ENCODE data around the gene FOXJ3. TPM values are rescaled to one million over a fixed set of nuclear protein-coding genes. Genes with fewer than 3 reads are reported as not detected.

The FOXJ3 gene
- total RNA-seq, 1 donor = 86.7 TPM

GRCh38 chr1:42305639-42306038, 29.4 kb downstream of the FOXJ3 start:
- Histone ChIP-seq H3K9me3 (ENCODE audit: low read depth, low read length) (peaks cover 6% of the 10 kb centered on the region), H3K4me3 (ENCODE audit: low read length) (no peak overlapping the region), H3K4me1 (ENCODE audit: insufficient read depth, low read length) (no peaks in the 10 kb centered on the region)

DNA sequence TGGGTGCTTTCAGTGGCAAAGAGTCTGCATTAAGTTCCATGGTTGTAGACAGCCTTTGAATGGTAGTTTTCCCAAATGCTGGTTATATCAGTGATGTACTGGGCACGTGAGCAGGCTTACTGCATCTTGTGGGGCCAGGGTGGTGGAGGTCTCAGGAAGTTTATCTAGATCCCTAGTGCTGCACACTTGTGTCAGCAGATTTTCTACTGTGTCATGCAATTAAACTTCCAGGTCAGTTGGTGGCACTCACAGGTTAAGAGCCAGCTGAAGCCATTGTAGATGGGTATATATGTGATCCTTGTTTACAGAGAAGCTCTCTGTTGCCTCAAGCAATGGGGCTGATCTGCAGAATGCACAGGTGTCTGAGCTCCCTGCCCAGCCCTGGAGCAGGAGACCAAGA, 33.0 kb downstream of the FOXJ3 start:
- H3K27me3 ChIP-seq (ENCODE audit: insufficient read depth, low read length) = no peaks in the 10 kb centered on the region
- H3K4me3 ChIP-seq (ENCODE audit: low read length) = no peak overlapping the region
- H3K4me1 ChIP-seq (ENCODE audit: insufficient read depth, low read length) = no peaks in the 10 kb centered on the region
- H3K9me3 ChIP-seq (ENCODE audit: low read depth, low read length) = peaks cover 14% of the 10 kb centered on the region

More at GRCh38 chr1:42305639-42306038, 29.4 kb downstream of the FOXJ3 start:
- H3K27me3 ChIP-seq (ENCODE audit: insufficient read depth, low read length) = no peaks in the 10 kb centered on the region

- Histone ChIP-seq H3K4me3 (ENCODE audit: low read length) (no peak overlapping the region), H3K9me3 (ENCODE audit: low read depth, low read length) (peaks cover 20% of the 10 kb centered on the region), H3K27me3 (ENCODE audit: insufficient read depth, low read length) (no peaks in the 10 kb centered on the region), H3K4me1 (ENCODE audit: insufficient read depth, low read length) (no peaks in the 10 kb centered on the region)
Observed at GRCh38 chr1:42298520-42298919, 36.5 kb downstream of the FOXJ3 start.

GRCh38 chr1:42295816-42296215, 39.2 kb downstream of the FOXJ3 start:
- H3K9me3 ChIP-seq (ENCODE audit: low read depth, low read length) = peaks cover 14% of the 10 kb centered on the region
- H3K4me3 ChIP-seq (ENCODE audit: low read length) = no peak overlapping the region
- H3K4me1 ChIP-seq (ENCODE audit: insufficient read depth, low read length) = no peaks in the 10 kb centered on the region
- H3K27me3 ChIP-seq (ENCODE audit: insufficient read depth, low read length) = no peaks in the 10 kb centered on the region

DNA sequence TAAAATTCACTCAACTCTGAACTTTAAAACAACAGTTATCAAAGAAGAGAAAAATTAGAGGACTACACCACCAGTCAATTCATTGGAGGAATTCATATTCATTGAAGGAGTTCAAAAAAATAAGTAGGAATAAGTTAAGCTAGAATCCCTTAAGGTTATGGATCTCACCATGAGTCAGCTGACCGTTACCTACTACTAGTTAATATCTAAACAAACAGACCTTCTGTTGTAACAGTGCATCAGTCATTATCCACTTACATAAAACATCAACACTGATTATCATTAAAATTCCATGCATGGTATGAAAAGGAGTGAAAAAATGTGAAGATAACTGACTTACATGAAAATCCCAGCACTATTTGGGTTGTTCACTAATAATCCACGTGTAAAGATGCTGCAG, 44.9 kb downstream of the FOXJ3 start:
- no peaks in the 10 kb centered on the region for H3K27me3 ChIP-seq (ENCODE audit: insufficient read depth, low read length)
- no peaks in the 10 kb centered on the region for H3K4me1 ChIP-seq (ENCODE audit: insufficient read depth, low read length)
- no peak overlapping the region for H3K4me3 ChIP-seq (ENCODE audit: low read length)
- H3K9me3 ChIP-seq (ENCODE audit: low read depth, low read length) = no peaks in the 10 kb centered on the region

DNA sequence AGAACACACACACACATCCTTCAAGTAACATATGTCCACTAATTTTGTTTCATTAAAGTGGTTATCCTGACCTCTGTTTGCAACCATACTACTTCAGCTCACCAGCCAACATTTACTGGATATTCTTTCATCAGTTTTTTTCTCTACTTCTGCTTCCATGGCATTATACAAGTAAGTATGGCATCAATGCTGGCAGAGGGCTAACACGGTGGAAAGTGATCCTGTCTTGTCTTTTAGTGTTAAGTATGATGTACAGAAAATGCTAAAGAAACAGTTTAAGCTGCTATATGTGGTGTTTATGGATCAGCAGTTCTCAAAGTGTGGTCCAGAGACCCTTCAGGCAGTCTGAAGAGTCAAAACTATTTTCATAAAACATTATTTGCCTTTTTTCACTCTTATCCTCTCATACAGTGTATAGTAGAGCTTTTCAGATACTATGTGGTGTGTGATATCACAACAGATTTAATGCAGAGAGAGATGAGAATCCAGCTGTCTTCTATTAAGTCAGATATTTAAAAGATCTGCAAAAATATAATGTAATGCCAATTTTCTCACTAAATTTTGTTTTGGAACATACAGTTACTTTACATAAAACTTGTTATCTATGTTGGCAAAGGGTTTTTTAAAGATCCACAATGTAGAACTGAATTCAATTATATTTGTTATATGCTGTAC, 46.6 kb downstream of the FOXJ3 start:
- Histone ChIP-seq H3K27me3 (ENCODE audit: insufficient read depth, low read length) (no peaks in the 10 kb centered on the region), H3K4me3 (ENCODE audit: low read length) (no peak overlapping the region), H3K9me3 (ENCODE audit: low read depth, low read length) (no peaks in the 10 kb centered on the region), H3K4me1 (ENCODE audit: insufficient read depth, low read length) (no peaks in the 10 kb centered on the region)

DNA sequence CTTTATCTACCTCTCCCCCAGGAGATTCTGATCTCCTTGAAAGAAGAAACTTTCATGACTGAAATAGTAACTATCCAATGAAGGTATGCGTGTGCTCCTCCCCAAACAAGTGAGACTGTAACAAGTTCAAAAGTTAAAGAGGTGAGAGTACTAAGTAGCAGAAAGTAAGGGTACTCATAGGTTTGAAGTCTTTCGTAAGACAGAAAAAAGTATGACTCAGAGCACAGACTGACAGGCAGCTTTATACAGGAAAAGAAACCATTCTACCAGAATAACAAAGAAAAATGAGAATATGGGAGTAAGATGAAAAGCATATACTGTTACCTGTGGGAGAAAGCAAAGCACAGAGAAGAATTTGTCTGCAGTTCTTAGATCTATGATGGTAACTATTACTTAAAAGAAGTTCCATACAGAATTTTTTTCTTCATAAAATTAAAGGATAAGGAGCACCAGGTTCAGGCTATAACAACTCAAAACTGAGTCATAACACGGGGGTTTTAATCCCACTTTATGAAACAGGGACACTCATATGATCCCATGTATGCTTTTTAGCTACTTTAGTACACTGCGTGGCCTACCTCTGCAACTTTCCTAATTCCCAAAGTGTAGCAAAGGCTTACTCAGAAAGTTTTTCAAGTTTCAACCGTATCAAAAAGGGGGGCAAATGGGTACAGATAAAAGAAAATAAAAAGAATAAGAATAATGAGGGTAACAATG, 52.0 kb downstream of the FOXJ3 start:
- Histone ChIP-seq H3K9me3 (ENCODE audit: low read depth, low read length) (no peaks in the 10 kb centered on the region), H3K4me1 (ENCODE audit: insufficient read depth, low read length) (no peaks in the 10 kb centered on the region), H3K27me3 (ENCODE audit: insufficient read depth, low read length) (no peaks in the 10 kb centered on the region), H3K4me3 (ENCODE audit: low read length) (no peak overlapping the region)

GRCh38 chr1:42282024-42282579, 52.9 kb downstream of the FOXJ3 start:
- Histone ChIP-seq H3K4me1 (ENCODE audit: insufficient read depth, low read length) (no peaks in the 10 kb centered on the region), H3K4me3 (ENCODE audit: low read length) (no peak overlapping the region), H3K27me3 (ENCODE audit: insufficient read depth, low read length) (no peaks in the 10 kb centered on the region), H3K9me3 (ENCODE audit: low read depth, low read length) (no peaks in the 10 kb centered on the region)

DNA sequence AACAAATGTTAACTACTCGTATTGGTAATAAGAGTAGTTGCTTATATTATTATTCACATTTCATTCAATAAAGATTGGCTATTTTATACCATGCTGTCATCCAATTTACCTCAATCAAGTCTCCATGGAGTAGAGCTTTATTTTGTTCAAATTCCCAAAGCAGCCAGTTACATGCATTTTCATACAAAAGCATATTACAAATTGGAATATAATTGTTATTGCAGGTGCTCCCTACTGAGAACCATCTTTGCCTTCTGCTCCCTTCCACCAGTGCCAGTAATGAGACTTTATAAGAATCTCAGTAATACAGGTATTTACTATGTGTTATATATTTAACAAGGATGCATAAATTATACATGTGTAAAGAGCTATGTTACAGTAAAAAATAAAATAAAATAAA, 54.2 kb downstream of the FOXJ3 start:
- Histone ChIP-seq H3K4me1 (ENCODE audit: insufficient read depth, low read length) (no peaks in the 10 kb centered on the region), H3K27me3 (ENCODE audit: insufficient read depth, low read length) (no peaks in the 10 kb centered on the region), H3K9me3 (ENCODE audit: low read depth, low read length) (no peaks in the 10 kb centered on the region), H3K4me3 (ENCODE audit: low read length) (no peak overlapping the region)

GRCh38 chr1:42279055-42279454, 56.0 kb downstream of the FOXJ3 start:
- Histone ChIP-seq H3K27me3 (ENCODE audit: insufficient read depth, low read length) (no peaks in the 10 kb centered on the region), H3K4me3 (ENCODE audit: low read length) (no peak overlapping the region), H3K9me3 (ENCODE audit: low read depth, low read length) (no peaks in the 10 kb centered on the region), H3K4me1 (ENCODE audit: insufficient read depth, low read length) (no peaks in the 10 kb centered on the region)

DNA sequence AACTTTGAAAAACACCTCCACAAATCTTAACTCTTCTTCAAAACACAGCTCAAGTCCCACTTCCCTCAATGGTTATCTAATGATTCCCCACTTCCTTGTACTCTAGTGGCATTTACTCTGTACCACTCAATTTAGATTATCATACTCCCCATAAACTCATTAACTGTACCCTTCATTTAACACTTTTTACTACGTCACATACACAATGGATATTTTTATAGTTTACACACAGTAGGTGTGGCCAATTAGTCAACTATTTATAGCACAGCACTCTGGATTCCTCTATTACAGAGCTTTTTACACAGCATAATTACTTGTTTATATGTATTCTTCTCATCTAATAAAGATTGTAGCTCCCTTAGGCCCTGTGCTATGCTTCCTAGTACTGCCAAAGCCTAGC, 62.1 kb downstream of the FOXJ3 start:
- peaks cover 3% of the 10 kb centered on the region for H3K4me1 ChIP-seq (ENCODE audit: insufficient read depth, low read length)
- no peaks in the 10 kb centered on the region for H3K9me3 ChIP-seq (ENCODE audit: low read depth, low read length)
- H3K27me3 ChIP-seq (ENCODE audit: insufficient read depth, low read length) = no peaks in the 10 kb centered on the region
- H3K4me3 ChIP-seq (ENCODE audit: low read length) = no peak overlapping the region

DNA sequence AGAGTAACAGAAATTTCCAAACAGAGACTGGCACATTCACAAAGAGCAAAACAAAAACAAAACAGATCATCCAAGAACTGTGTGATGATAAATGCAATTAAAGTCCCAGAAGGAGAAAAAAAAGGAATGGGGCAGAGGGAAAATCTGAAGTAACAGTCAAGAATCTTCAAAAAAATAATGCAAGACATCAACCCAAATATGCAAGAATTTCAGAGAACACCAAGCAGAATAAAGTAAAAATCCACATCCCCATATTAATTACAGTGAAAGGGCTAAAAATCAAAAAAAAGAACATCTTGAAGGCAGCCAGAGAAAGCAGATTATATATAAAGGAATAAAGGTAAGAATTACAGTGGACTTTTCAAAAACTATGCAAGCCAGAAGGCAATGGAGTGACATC, 67.1 kb downstream of the FOXJ3 start:
- H3K4me1 ChIP-seq (ENCODE audit: insufficient read depth, low read length) = peaks cover 3% of the 10 kb centered on the region
- no peaks in the 10 kb centered on the region for H3K27me3 ChIP-seq (ENCODE audit: insufficient read depth, low read length)
- H3K9me3 ChIP-seq (ENCODE audit: low read depth, low read length) = no peaks in the 10 kb centered on the region
- H3K4me3 ChIP-seq (ENCODE audit: low read length) = no peak overlapping the region

DNA sequence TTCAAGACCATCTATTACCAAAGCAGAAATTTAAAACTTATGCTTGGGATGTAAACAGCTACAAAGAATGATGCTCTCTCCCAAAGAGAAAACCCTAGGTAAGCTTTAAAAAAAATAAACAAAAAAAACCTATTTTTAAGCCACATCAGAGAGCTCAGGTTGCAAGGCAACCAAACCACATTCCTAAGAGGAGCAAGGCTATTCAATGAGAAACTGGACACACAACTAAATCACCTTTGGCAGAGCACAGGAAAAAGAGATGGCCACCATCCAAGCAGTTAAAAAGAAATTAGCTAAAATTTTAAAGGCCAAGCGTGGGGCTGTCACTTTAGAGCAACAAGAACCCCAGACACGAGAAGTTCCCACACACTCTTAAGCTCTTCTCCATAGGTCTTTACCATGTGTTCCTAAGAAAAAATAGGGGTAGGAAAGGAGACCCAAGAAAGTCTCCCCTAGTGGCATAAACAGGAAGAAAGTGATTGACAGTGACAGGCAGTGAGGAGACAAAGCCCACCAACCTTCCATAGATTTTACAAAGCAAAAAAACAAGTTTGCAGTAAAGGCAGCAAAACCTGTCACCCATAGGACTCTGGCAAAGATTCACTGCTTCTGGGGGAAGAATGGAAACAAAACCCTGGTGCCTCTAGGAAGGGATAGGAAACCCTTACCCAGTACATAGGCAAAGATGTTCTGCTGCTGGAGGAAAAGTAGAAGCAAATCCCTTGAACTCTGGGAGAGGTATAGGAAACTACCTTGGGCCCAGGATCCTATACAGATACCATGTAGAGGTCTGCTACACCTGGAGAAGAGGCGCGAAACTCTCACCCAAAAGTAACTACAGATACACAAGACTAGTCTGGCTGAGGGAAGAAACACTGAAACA, 68.5 kb downstream of the FOXJ3 start:
- Histone ChIP-seq H3K4me3 (ENCODE audit: low read length) (no peak overlapping the region), H3K4me1 (ENCODE audit: insufficient read depth, low read length) (no peaks in the 10 kb centered on the region), H3K9me3 (ENCODE audit: low read depth, low read length) (no peaks in the 10 kb centered on the region), H3K27me3 (ENCODE audit: insufficient read depth, low read length) (no peaks in the 10 kb centered on the region)

GRCh38 chr1:42264511-42265190, 70.4 kb downstream of the FOXJ3 start:
- Histone ChIP-seq H3K4me3 (ENCODE audit: low read length) (no peak overlapping the region), H3K4me1 (ENCODE audit: insufficient read depth, low read length) (peaks cover 4% of the 10 kb centered on the region), H3K9me3 (ENCODE audit: low read depth, low read length) (no peaks in the 10 kb centered on the region), H3K27me3 (ENCODE audit: insufficient read depth, low read length) (no peaks in the 10 kb centered on the region)
